ENCODE results near the gene MRPL54.

The MRPL54 gene

GRCh38 chr19:3768748-3769099 is 6.2 kb downstream of the MRPL54 start:
- no peak for DNase-seq

DNA sequence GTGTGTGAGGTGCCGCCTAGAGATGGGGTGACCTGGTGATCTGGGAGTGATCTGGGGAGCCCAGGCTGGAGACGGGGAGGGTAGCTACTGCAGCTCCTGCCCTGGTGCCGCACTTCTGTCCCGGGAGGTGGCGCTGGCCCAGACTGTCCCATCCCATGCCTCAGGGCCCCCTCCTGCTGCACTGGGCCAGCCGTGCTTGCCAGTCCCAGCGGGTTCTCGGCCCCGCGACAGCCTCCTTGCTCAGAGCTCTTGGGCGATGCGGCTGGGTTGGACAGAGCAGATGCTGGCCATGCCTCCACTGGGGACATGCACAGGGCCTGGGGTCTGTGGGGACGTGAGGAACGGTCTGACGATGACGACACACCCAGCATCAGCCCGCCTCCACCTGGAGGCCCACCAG is 7.0 kb downstream of the MRPL54 start:
- no peak for DNase-seq

DNA sequence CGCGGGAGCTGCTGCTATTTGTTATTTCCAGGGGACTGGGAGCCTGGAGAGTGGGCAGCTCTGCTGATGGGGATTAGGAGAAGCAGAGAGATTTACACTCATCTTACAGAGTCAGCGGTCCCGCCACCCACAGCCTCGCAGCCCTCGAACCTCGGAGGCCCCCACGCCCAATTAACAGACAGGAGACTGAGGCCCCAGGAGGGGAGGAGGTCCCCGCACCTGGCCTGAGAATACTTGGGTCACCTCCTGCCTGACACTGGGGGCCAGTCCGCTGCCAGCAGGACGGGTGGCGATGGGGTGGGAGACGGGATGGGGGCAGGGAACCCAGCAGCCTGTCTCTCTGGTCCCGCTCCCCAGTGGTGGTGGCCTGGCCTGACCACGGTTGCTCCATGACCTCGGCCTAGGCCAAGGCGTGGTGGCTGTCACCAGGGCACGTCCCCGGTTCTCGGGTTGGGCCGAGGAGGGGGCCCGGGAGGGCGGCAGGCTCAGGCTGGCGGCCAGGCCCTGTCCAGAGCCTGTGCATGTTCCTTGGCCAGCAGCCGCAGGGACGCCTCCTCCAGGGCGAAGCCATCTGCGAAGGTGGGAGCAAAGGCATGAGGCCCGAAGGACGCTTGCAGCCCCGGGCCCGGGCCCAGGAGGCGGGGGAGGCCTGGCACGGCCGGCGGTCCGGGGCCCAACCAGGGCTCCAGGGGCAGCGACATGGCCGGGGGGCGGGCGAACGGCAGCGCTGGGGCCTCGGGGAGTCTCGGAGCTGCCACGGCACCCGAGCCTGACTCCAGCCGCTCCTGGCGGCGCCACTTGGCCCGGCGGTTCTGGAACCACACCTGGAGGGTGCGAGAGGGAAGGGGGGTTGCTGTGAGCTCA is 7.9 kb downstream of the MRPL54 start:
- DNase-seq = no peak

DNA sequence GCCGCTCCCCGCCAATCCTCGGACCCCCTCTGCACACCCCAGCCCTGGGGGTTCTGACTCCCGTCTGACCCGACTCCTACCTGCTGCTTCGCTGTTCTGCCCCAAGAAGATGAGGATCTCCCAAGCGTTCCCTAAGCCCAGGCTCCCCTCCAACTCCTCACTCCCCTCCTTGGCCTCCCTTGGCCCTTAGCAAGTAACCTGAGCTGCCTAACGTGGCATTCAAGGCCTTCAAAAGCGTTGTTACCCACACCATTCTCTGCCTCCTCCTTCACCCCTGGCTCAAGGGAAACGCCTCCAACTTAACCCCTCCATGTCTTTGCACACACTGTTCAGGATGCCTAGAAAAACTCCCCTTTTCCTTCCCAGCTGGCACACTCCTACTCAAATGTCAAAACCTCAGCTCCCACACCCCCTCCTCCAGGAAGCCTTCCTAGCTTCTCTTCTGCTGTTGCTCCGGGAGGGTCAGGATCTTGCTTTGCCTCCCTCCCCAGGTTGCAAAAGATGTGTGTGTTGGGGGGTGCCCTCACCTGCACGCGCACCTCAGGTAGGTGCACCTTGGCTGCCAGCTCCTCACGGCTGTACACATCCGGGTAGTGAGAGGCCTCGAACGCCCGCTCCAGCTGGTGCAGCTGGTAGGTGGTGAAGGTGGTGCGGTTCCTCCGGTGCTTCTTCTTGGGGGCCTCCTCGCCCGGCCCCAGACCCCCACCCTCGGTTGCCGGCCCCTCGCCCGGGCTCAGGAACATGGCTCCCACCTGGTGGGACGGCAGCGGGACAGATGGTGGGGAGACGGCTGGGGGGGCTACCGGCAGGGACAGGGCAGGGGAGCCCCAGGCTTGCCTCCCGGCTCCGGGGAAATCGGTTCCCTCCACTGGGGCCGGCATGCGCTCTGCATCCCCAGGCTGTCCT is 8.8 kb downstream of the MRPL54 start:
- DNase-seq = no peak

DNA sequence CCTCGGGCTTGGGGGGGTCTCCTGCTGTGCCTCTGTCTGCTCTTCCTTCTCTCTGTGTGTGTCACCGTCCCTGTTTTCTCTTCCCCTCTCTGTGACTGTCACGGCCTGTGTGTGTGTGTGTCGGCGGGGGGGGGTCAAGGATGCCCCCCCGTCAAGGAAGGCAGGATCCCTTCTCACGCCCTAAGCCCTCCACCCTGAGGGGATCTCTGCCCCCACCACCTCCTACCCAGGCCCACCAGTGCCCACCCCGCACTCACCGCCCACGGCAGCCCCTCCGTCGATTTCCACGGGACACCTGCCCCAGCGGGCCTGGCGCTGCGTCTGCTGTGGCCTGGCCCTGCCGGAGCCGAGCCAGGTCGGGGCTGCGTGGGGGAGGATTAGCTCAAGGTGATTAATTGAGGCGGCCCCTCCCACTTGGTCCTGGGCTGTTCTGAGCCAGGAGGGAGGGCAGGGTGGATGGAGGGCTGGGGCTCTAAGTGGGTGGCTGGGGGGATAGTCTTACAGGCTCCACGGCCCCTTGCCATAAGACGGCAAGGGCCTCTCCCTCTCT is 9.5 kb downstream of the MRPL54 start, which contains the start of gene RAX2:
Gene RAX2, minus strand, starts transcription at position 323 of the 550 bp plus-strand sequence. CDS start 486 bp downstream, outside the sequence.
- no peak for DNase-seq

DNA sequence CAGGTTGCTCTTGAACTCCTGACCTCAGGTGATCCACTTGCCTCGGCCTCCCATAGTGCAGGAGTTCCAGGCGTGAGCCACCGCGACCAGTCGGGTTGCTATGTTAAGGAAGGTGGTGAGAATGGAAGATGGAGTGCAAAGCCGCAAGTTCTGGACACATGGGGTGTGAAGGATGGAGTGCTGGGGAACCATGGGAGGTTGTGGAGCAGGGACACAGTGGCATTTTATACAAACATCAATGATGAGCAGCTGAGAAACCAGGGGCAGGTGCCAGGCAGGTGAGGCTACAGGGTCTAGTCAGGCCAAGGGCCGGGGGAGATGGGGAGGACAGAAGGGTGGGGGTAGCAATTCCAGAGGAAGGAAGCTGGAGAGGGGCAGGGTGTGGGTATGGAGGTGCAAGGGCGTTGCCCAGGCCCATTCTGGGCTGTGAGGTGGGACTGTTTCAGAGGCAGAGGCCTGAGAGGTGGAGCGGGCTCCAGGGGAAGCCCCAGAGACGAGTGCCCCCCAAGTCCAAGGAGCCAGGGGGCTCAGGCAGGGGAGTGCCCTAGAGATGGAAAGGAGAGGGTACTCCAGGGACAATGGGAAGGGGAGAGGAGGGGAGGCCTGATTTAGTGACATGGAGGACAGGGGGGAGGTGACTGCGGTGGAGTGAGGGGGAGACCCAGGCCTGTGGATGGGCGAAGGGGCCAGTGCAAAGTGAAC is 11.5 kb downstream of the MRPL54 start:
- no peak for DNase-seq

DNA sequence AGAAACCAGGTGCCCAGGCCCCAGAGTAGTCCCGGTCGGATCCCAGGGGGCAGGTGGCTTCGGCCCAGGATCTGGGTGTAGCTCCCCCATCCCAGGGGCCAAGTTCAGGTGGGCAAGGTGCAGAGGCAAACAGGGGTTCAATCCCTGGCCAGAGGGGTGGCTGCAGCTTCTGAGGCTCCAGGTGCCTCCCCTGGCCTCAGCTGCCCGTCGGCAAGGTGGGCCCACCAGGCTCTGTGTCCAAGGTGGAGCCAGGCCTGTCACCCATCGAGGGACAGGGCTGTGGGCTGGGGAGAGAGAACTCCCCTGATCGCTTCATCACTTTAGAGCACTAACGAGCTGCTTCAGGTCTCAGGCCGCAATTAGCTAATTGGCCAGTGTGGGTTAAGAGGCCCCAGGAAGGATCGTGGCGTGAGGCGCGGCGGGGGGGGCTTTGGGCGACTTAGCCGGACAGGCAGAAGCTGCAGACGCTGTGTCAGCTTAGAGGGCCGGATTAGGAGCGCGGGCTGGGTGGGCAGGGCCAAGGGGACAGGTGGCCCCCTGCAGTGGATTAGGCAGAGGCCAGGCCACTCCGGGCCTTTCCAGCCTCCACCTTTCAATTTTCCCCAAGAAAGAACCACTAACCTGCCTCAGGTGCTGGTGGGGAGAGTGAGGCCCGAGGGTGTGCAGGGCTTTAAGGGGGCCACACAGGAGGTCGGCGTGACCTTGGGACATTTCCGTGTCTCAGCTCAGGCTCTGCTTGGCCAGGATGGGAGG is 12.3 kb downstream of the MRPL54 start:
- no peak for DNase-seq

- DNase-seq = no peak
Observed at GRCh38 chr19:3775374-3775711, 12.9 kb downstream of the MRPL54 start.

GRCh38 chr19:3775831-3776230 is 13.3 kb downstream of the MRPL54 start:
- DNase-seq = no peak

DNA sequence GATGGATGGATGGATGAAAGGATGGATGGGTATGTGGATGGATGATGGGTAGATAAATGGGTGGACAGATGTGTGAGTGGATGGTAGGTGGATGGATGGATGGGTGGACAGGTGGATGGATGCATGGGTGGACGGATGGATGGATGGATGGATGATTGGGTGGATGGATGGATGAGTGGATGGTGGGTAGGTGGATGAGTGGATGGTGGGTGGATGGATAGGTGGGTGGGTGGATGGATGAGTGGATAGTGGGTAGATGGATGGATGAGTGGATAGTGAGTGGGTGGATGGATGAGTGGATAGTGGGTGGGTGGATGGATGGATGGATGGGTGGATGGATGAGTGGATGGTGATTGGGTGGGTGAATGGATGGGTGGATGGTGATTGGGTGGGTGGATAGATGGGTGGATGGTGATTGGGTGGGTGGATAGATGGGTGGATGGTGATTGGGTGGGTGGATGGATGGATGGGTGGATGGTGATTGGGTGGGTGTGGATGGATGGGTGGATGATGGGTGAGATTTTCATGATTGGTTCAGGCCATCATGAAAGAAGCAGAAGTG is 14.1 kb downstream of the MRPL54 start:
- DNase-seq = no peak

DNA sequence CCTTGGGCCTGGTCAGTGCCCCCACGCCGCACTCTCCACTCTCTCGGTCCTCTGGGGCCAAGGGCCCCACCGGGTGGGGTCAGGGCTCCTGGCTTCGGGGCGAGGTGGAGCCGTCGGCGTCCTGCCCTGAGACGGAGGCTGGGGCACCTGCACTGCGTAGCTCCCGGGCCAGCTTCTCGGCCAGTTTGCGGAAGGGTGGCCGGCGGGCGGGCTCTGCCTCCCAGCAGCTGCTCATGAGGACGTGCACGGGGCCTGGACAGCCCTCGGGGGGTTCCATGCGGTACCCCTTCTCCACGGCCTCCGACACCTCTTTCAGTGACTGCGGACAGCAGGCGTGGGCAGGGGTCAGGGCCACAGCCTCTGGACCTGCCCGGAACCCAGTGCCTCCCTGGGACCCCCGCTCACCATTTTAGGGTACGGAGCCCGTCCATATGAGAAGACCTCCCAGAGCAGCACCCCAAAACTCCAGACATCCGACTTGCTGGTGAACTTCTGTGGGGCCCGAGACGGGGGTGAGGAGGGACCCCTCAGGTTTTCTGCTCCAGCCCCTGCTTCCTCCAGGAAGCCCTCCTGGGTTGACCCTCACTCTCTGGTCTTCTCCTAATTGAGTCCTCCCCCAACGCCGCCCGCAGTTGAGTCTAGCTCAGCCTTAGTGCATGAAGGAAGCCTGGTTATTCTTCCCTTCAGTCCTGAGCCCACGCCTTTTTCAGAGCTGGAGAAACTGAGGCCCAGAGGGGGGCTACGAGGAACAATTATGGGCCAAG is 15.8 kb downstream of the MRPL54 start:
- no peak for DNase-seq

DNA sequence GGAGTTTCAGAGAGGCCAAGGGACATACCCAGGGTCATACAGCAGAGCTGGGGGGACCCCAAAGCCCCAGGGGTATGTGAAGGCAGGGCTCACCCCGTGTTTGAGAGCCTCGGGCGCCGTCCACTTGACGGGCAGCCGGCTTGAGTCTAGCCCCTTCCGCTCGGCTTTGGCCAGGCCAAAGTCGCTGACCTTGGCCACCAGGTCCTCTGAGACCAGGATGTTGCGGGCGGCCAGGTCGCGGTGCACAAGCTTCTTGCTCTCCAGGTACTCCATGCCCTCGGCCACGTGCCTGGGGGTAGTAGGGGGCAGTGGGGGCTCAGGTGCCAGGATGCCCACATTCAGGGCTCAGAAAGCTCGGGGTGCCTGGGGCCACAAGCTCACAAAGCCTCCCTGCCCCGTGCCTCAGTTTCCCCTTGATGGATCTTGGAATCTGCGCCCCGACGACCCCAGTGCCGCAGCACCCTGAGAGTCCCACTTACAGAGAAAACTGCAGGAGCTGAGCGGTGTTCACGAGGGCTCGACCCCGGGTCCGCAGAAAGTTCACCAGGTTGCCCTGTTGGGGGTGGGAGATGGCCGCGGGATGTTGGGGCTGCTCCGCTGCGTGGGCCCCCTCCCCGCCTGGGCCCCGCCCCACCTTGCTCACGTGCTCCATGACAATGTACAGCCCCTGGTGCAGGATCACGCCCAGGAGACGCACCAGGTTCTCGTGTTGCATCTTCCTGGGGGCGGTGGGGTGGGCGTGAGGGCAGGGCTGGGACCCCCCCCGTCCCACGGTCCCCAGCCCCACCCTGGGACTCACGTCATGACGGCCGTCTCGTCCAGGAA is 16.6 kb downstream of the MRPL54 start:
- DNase-seq = no peak

- no peak for DNase-seq
Observed at GRCh38 chr19:3780786-3781304, 18.4 kb downstream of the MRPL54 start.

DNA sequence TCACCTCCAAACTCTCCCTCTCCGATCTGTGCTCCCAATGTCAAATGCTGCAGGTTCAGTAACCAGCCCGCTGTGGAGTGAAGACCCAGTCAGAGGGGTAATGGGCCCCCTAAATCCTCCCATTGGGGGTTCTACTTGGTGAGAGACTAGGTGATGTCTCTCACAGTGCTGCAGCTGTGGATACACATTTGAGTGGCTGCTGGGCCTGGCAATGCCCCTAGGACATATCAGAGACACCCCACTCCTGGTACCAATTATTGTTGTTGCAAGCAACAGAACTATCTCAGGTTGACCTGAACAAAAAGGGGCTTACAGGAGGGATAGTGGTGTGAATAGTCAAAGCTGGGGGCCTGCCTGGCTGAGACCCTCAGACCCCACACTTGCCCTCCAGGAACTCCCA is 19.1 kb downstream of the MRPL54 start:
- no peak for DNase-seq

GRCh38 chr19:3782330-3782729 is 19.8 kb downstream of the MRPL54 start:
- no peak for DNase-seq

- no peak for DNase-seq
Observed at GRCh38 chr19:3782903-3783302, 20.4 kb downstream of the MRPL54 start.

DNA sequence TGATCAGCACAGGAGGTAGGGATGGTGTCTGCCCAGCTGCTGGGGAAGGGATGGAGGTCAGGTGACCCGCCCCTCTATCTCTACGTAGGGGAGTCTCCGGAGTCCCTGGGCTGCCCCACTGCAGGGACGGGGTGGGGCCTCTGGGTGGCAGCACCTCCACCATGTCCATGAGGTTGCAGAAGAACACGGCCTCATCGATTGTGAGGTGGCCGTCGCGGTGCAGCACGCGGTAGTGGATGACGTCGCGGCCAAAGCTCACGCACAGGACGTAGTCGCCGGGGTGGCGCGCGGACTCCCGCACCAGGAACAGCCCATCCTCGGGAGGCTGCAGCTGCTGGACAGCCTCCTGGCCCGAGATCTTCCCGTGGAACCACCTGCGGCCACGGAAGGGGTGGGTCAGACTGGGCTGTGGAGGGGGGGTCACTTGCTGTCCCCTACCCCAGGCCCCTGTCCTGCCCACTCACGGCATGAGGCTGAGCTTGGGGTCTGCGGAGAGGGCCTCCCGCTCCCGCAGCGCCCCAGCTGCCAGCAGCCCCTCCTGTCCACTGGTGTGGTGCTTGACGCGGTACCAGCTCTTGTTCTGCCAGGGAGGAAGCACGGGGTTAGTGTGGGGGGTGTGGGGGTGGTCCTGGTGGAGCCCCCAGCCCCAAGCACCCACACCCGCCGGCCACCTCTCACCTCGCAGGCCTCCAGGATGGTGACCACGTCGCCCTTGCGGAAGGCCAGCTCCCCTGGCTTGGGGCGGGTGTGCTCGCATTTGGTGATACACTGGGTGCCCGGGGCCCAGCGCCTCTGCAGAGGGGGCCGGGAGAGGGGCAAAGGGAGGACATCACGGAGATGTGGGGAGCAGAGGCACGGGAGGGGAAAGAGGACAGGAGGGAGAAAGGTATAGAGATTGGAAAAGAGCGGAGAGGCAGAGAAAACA is 21.4 kb downstream of the MRPL54 start:
- DNase-seq = no peak

All from hypothalamus (tissue), 51 donors.